HCT116 (cell line): Measurements from ENCODE around the gene PRDX6. TPM values are rescaled to one million over a fixed set of nuclear protein-coding genes. Genes with fewer than 3 reads are reported as not detected.

Experiments
- ATAC-seq: fragments of 200-7000 bp; cut with Tn5 transposase; 2 replicates; pipeline ENCODE4 v1.9.1; 2020; ENCODE audit warnings: mild to moderate bottlenecking, moderate library complexity
- BruUV-seq: library from RNA; stranded (reverse); fragments of 400-500 nt; replicated peaks from 2 replicates; lab custom pipeline; 2021; lab: Mats Ljungman, UMichigan
- CTCF ChIA-PET: fragments of 300-600 bp; sonication (Branson Sonifier 250); formaldehyde crosslinking; loops from one replicate; lab custom pipeline; 2021; ENCODE audit warnings: antibody characterized with exemption; lab: Charles Lee
- POLR2A ChIA-PET: fragments of 300-600, 350-600 bp; sonication (Branson Sonifier 250); formaldehyde crosslinking; loops from one replicate; lab custom pipeline; 2021; ENCODE audit warnings: antibody characterized with exemption; lab: Charles Lee
- RAD21 ChIA-PET, 2 experiments: fragments of 300-600 bp; sonication (Branson Sonifier 250); formaldehyde crosslinking; loops; one replicate each; lab custom pipeline; 2023; ENCODE audit warnings: low total read pairs in 2 of 2; ENCODE audit not compliant: uncharacterized antibody in 2 of 2, unreplicated experiment in 2 of 2, low non-redundant PET in 1 of 2; lab: Charles Lee
- DNase-seq: peaks from one replicate; pipeline ENCODE4 v3.0.0-alpha.2; 2010; ENCODE audit warnings: low read depth, low spot score
- H2AFZ ChIP-seq: fragments of 200-600 bp; shearing (Covaris generic), sonication (generic); 2 replicates; pipeline ENCODE4 v1.6.1; 2017; ENCODE audit warnings: low read depth, mixed run types, mixed read lengths, antibody characterized with exemption, low read length; ENCODE audit not compliant: poor library complexity, severe bottlenecking
- H3K27ac ChIP-seq: 2 replicates; pipeline ENCODE4 v1.5.1; 2012; ENCODE audit warnings: low read depth, low read length
- H3K27me3 ChIP-seq: fragments of 200-600 bp; sonication (generic); 2 replicates; pipeline ENCODE4 v1.6.1; 2016; ENCODE audit warnings: mixed run types, low read length, mixed read lengths; ENCODE audit not compliant: insufficient read depth
- H3K36me3 ChIP-seq, 2 experiments: fragments of 200-500 bp in 1 of 2; fragments of 200-600 bp in 1 of 2; sonication (Bioruptor generic) in 1 of 2; sonication (generic) in 1 of 2; 2 replicates each; pipeline versions ENCODE4 v1.5.1 to v1.6.1; 2014 to 2016; ENCODE audit warnings: low read length in 2 of 2, inconsistent platforms in 1 of 2, mixed read lengths in 1 of 2, mixed run types in 1 of 2; ENCODE audit not compliant: insufficient read depth in 2 of 2, control insufficient read depth in 1 of 2
- H3K4me1 ChIP-seq, 2 experiments: fragments of 200-600 bp in 1 of 2; sonication (generic) in 1 of 2; 2 replicates each; pipeline versions ENCODE4 v1.5.1 to v1.6.1; 2012 to 2017; ENCODE audit warnings: low read length in 2 of 2, inconsistent platforms in 1 of 2, mild to moderate bottlenecking in 1 of 2, mixed read lengths in 1 of 2, mixed run types in 1 of 2, moderate library complexity in 1 of 2; ENCODE audit not compliant: insufficient read depth in 2 of 2, control insufficient read depth in 1 of 2
- H3K4me2 ChIP-seq: fragments of 200-600 bp; sonication (generic); 2 replicates; pipeline ENCODE4 v1.6.1; 2017; ENCODE audit warnings: mixed run types, low read length, mixed read lengths
- H3K4me3 ChIP-seq, 2 experiments: fragments of 200-600 bp in 1 of 2; sonication (generic) in 1 of 2; replicated peaks in 1 of 2; 2 replicates each; pipeline ENCODE4 v1.5.1; 2011 to 2016; ENCODE audit warnings: low read length in 2 of 2, control low read depth in 1 of 2, low read depth in 1 of 2, mild to moderate bottlenecking in 1 of 2, mixed read lengths in 1 of 2, mixed run types in 1 of 2
- H3K79me2 ChIP-seq: fragments of 200-600 bp; sonication (generic); 2 replicates; pipeline ENCODE4 v1.6.1; 2017; ENCODE audit warnings: mild to moderate bottlenecking, mixed run types, low read length, moderate library complexity, mixed read lengths; ENCODE audit not compliant: insufficient read depth
- H3K9ac ChIP-seq: fragments of 200-600 bp; sonication (generic); 2 replicates; pipeline ENCODE4 v1.6.1; 2016; ENCODE audit warnings: low read length, mixed read lengths
- H3K9me2 ChIP-seq: fragments of 200-600 bp; sonication (generic), shearing (Covaris generic); 2 replicates; pipeline ENCODE4 v1.6.1; 2017; ENCODE audit warnings: mixed run types, mild to moderate bottlenecking, moderate library complexity; ENCODE audit not compliant: insufficient read depth
- H3K9me3 ChIP-seq, 2 experiments: fragments of 200-500 bp in 1 of 2; fragments of 200-600 bp in 1 of 2; sonication (Bioruptor generic) in 1 of 2; sonication (generic) in 1 of 2; 2 replicates each; pipeline ENCODE4 v1.6.1; 2014 to 2017; ENCODE audit warnings: low read length in 2 of 2, mixed read lengths in 2 of 2, inconsistent platforms in 1 of 2, low read depth in 1 of 2, mild to moderate bottlenecking in 1 of 2, mixed run types in 1 of 2, moderate library complexity in 1 of 2; ENCODE audit not compliant: control insufficient read depth in 1 of 2, insufficient read depth in 1 of 2
- H4K20me1 ChIP-seq: fragments of 200-600 bp; sonication (generic), shearing (Covaris generic); 2 replicates; pipeline ENCODE4 v1.6.1; 2017; ENCODE audit warnings: mixed run types, mild to moderate bottlenecking, moderate library complexity; ENCODE audit not compliant: insufficient read depth
- ATF3 ChIP-seq: IDR thresholded peaks from 2 replicates; pipeline ENCODE4 v1.6.1; 2012
- CBX3 ChIP-seq: IDR thresholded peaks from 2 replicates; pipeline ENCODE4 v1.6.1; 2012; ENCODE audit warnings: low read depth
- CEBPB ChIP-seq: IDR thresholded peaks from 2 replicates; pipeline ENCODE4 v1.6.1; 2012; ENCODE audit warnings: low read depth
- EGR1 ChIP-seq: IDR thresholded peaks from 2 replicates; pipeline ENCODE4 v1.6.1; 2012; ENCODE audit warnings: low read depth
- ELF1 ChIP-seq: IDR thresholded peaks from 2 replicates; pipeline ENCODE4 v1.6.1; 2012; ENCODE audit warnings: low read depth, borderline replicate concordance
- EZH2 ChIP-seq: fragments of 200-600 bp; sonication (generic); IDR thresholded peaks from 2 replicates; pipeline ENCODE4 v1.6.1; 2017; ENCODE audit warnings: antibody characterized with exemption, mixed run types
- EZH2phosphoT487 ChIP-seq: fragments of 200-600 bp; IDR thresholded peaks from 2 replicates; pipeline ENCODE4 v1.6.1; 2018; ENCODE audit warnings: antibody characterized with exemption, borderline replicate concordance
- JUND ChIP-seq: IDR thresholded peaks from 2 replicates; pipeline ENCODE4 v1.6.1; 2012
- MAX ChIP-seq: IDR thresholded peaks from 2 replicates; pipeline ENCODE4 v1.6.1; 2012
- POLR2A ChIP-seq: IDR thresholded peaks from 2 replicates; pipeline ENCODE4 v1.7.0; 2011; ENCODE audit warnings: borderline replicate concordance; ENCODE audit not compliant: insufficient read depth, insufficient read length; ENCODE audit errors: extremely low read depth
- POLR2AphosphoS5 ChIP-seq: IDR thresholded peaks from 2 replicates; pipeline ENCODE4 v1.6.1; 2011; ENCODE audit warnings: mild to moderate bottlenecking, low read depth, low read length, moderate library complexity
- RAD21 ChIP-seq: IDR thresholded peaks from 2 replicates; pipeline ENCODE4 v1.6.1; 2012; ENCODE audit warnings: low read depth, mild to moderate bottlenecking
- SIN3A ChIP-seq: IDR thresholded peaks from 2 replicates; pipeline ENCODE4 v1.6.1; 2012; ENCODE audit warnings: low read depth
- SRF ChIP-seq: IDR thresholded peaks from 2 replicates; pipeline ENCODE4 v1.6.1; 2012; ENCODE audit warnings: low read depth
- TCF7L2 ChIP-seq: IDR thresholded peaks from 2 replicates; pipeline ENCODE4 v1.7.0; 2011; ENCODE audit warnings: borderline replicate concordance, inconsistent platforms; ENCODE audit not compliant: insufficient read depth, insufficient read length; ENCODE audit errors: extremely low read depth
- ZBTB33 ChIP-seq: IDR thresholded peaks from 2 replicates; pipeline ENCODE4 v1.6.1; 2011; ENCODE audit warnings: mild to moderate bottlenecking, low read length, moderate library complexity; ENCODE audit not compliant: insufficient replicate concordance; ENCODE audit errors: extremely low read depth
- ZNF274 ChIP-seq: fragments of 200-500 bp; sonication (Bioruptor generic); IDR thresholded peaks from 2 replicates; pipeline ENCODE4 v1.6.1; 2014; ENCODE audit warnings: mild to moderate bottlenecking, low read depth, low read length, inconsistent platforms
- intact Hi-C: fragments of 100-400 bp; cut with micrococcal nuclease; formaldehyde crosslinking; loops from 2 replicates; pipeline ENCODE4 v1.10.0; 2022
- total RNA-seq: library from RNA; stranded (reverse); gene quantifications from one replicate; pipeline ENCODE4 v1.2.1, GENCODE V29; 2021; ENCODE audit not compliant: unreplicated experiment

The PRDX6 gene
- total RNA-seq, 1 experiment from 2014 or later, result 286 TPM

GRCh38 chr1:173489149-173489600, 12.0 kb downstream of the PRDX6 start:
- H3K4me2 ChIP-seq, result no peak overlapping the region
- POLR2A ChIA-PET, result no interaction called here

GRCh38 chr1:173489929-173490328, 12.8 kb downstream of the PRDX6 start:
- H3K79me2 ChIP-seq, result no peaks in the 10 kb centered on the region
- H3K36me3 ChIP-seq, result peaks cover 29 to 43% of the 10 kb centered on the region in 2 experiments
- H4K20me1 ChIP-seq, result no peaks in the 10 kb centered on the region
- intact Hi-C loops, result no loop called here
- no peaks in the 10 kb centered on the region for H3K9me2 ChIP-seq
- H3K9me3 ChIP-seq, result no peaks in the 10 kb centered on the region
- ChIA-PET CTCF (no interaction called here), POLR2A (no interaction called here), RAD21 (no interaction called here)
- H3K27ac ChIP-seq, result no peak overlapping the region
- no peak overlapping the region for H3K4me2 ChIP-seq
- peaks cover 0 to 5% of the 10 kb centered on the region in 2 experiments; a peak in 1 of 4 replicates for H3K4me1 ChIP-seq
- H2AFZ ChIP-seq, result no peak overlapping the region
- H3K4me3 ChIP-seq, result no peak overlapping the region
- H3K9ac ChIP-seq, result no peak overlapping the region
- no peaks in the 10 kb centered on the region for H3K27me3 ChIP-seq
- DNase-seq (no peak), ATAC-seq (no peak)
- BruUV-seq, result no TSS peak
- TF ChIP-seq JUND (no peak), ZNF274 (no peak), EZH2 (no peak), POLR2A (no peak), CEBPB (no peak), CBX3 (no peak), MAX (no peak), ATF3 (no peak), ELF1 (no peak), SIN3A (no peak), EGR1 (no peak), POLR2AphosphoS5 (no peak), TCF7L2 (no peak), SRF (no peak), EZH2phosphoT487 (no peak), ZBTB33 (no peak), RAD21 (no peak)

More at GRCh38 chr1:173489149-173489600, 12.0 kb downstream of the PRDX6 start:
- H2AFZ ChIP-seq, result no peak overlapping the region
- no peak overlapping the region for H3K9ac ChIP-seq
- ChIA-PET CTCF (no interaction called here), RAD21 (no interaction called here)
- H3K9me3 ChIP-seq, result no peaks in the 10 kb centered on the region
- no peaks in the 10 kb centered on the region for H4K20me1 ChIP-seq
- H3K79me2 ChIP-seq, result peaks cover 3% of the 10 kb centered on the region; the same call in 1 of the 2 replicates
- H3K4me3 ChIP-seq, result no peak overlapping the region
- no TSS peak for BruUV-seq
- intact Hi-C loops, result no loop called here
- no peaks in the 10 kb centered on the region for H3K27me3 ChIP-seq
- no peak overlapping the region for H3K27ac ChIP-seq
- ATAC-seq (peak; percentile 73), DNase-seq (no peak)
- TF ChIP-seq RAD21, result no peak
- 0 out of 2 replicates have a peak, but pooled peaks have one; percentile 6 for TF ChIP-seq ELF1
- TF ChIP-seq ZNF274, result no peak
- H3K36me3 ChIP-seq, result peaks cover 35 to 50% of the 10 kb centered on the region in 2 experiments
- H3K4me1 ChIP-seq, result peaks cover 0 to 5% of the 10 kb centered on the region in 2 experiments; a peak in 1 of 4 replicates
- no peaks in the 10 kb centered on the region for H3K9me2 ChIP-seq
